HG03432 (cell line): ENCODE measurements around the gene EXOSC7.
"Not testable (repeated sequence)": the region's sequence is repeated elsewhere in the genome, so short reads cannot be mapped to it uniquely, and the experiment has no call there.

ENCODE experiments used
- ATAC-seq: cut with Tn5 transposase; IDR thresholded peaks from one replicate; pipeline ENCODE4 v1.9.1; 2021; ENCODE audit warnings: mild to moderate bottlenecking, moderate library complexity; ENCODE audit not compliant: unreplicated experiment

The EXOSC7 gene

GRCh38 chr3:44976002-44976815 is at the start of gene EXOSC7, which contains the start of gene ZDHHC3:
Gene EXOSC7, plus strand, starts transcription at chr3:44976244. Its CDS starts 34 bp downstream, at chr3:44976278.
Gene ZDHHC3, minus strand, starts transcription at chr3:44976174. Its CDS starts 16,738 bp downstream, at chr3:44959436.
- ATAC-seq, result peak; percentile 86

- ATAC-seq, result no peak
Observed at GRCh38 chr3:44926921-44927320, 49.1 kb upstream of the EXOSC7 start.

GRCh38 chr3:44927371-44927770 is 48.7 kb upstream of the EXOSC7 start:
- no peak for ATAC-seq

GRCh38 chr3:44929782-44930181 is 46.3 kb upstream of the EXOSC7 start:
- ATAC-seq, result no peak

- no peak for ATAC-seq
Observed at GRCh38 chr3:44930911-44931310, 45.1 kb upstream of the EXOSC7 start.

- no peak for ATAC-seq
Observed at GRCh38 chr3:44931791-44932190, 44.3 kb upstream of the EXOSC7 start.

- ATAC-seq, result no peak
Observed at GRCh38 chr3:44932271-44932670, 43.8 kb upstream of the EXOSC7 start.

- ATAC-seq, result no peak
Observed at GRCh38 chr3:44932986-44933944, 42.8 kb upstream of the EXOSC7 start.

- no peak for ATAC-seq
Observed at GRCh38 chr3:44939581-44940036, 36.4 kb upstream of the EXOSC7 start.

- no peak for ATAC-seq
Observed at GRCh38 chr3:44942202-44942921, 33.7 kb upstream of the EXOSC7 start.

- ATAC-seq, result no peak
Observed at GRCh38 chr3:44948239-44948638, 27.8 kb upstream of the EXOSC7 start.

- ATAC-seq, result not testable (repeated sequence)
Observed at GRCh38 chr3:44949770-44950169, 26.3 kb upstream of the EXOSC7 start.

- ATAC-seq, result no peak
Observed at GRCh38 chr3:44950275-44950734, 25.7 kb upstream of the EXOSC7 start.

GRCh38 chr3:44952689-44953088 is 23.4 kb upstream of the EXOSC7 start:
- ATAC-seq, result no peak

GRCh38 chr3:44954304-44954703 is 21.7 kb upstream of the EXOSC7 start:
- no peak for ATAC-seq

GRCh38 chr3:44954962-44955361 is 21.1 kb upstream of the EXOSC7 start:
- ATAC-seq, result peak; percentile 83

- ATAC-seq, result no peak
Observed at GRCh38 chr3:44955917-44956316, 20.1 kb upstream of the EXOSC7 start.

GRCh38 chr3:44957986-44958385 is 18.1 kb upstream of the EXOSC7 start:
- no peak for ATAC-seq

GRCh38 chr3:44958386-44958785 is 17.7 kb upstream of the EXOSC7 start:
- no peak for ATAC-seq

- peak; percentile 77 for ATAC-seq
Observed at GRCh38 chr3:44960387-44961026, 15.5 kb upstream of the EXOSC7 start.
